GM21367 (cell line): ENCODE data around the gene STAU1.
"Not testable (repeated sequence)": the region's sequence is repeated elsewhere in the genome, so short reads cannot be mapped to it uniquely, and the experiment has no call there.

Experiments
- ATAC-seq: cut with Tn5 transposase; IDR thresholded peaks from one replicate; pipeline ENCODE4 v1.9.1; 2021; ENCODE audit not compliant: unreplicated experiment

Gene STAU1

GRCh38 chr20:49207076-49207475 lies 18.9 kb upstream of the STAU1 start:
- ATAC-seq, result no peak

DNA sequence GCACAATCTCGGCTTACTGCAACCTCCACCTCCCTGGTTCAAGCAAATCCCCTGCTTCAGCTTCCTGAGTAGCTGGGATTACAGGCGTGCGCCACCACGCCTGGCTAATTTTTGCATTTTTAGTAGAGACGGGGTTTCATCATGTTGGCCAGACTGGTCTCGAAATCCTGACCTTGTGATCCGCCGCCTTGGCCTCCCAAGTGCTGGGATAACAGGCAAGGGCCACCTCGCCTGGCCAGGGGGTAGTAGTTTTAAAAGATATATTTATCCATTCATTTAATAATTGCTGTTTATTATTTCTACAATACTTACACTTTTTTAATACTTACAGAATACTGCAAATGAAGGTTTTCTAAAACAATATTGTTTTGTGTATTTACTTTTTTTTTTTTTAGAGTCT lies 15.6 kb upstream of the STAU1 start:
- ATAC-seq, result no peak

DNA sequence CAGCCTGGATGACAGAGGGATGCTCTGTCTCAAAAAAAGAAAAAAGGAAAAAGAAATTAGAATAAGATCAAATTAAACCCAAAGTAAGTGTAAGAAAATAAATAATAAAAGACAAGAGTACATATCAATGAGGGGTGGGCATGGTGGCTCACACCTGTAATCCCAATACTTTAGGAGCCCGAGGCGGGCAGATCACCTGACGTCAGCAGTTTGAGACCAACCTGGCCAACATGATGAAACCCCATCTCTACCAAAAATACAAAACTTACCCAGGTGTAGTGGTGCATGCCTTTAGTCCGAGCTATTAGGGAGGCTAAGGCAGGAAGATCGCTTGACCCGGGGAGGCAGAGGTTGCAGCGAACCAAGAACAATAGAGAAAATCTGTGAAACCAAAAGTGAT lies 14.9 kb upstream of the STAU1 start:
- ATAC-seq, result no peak

DNA sequence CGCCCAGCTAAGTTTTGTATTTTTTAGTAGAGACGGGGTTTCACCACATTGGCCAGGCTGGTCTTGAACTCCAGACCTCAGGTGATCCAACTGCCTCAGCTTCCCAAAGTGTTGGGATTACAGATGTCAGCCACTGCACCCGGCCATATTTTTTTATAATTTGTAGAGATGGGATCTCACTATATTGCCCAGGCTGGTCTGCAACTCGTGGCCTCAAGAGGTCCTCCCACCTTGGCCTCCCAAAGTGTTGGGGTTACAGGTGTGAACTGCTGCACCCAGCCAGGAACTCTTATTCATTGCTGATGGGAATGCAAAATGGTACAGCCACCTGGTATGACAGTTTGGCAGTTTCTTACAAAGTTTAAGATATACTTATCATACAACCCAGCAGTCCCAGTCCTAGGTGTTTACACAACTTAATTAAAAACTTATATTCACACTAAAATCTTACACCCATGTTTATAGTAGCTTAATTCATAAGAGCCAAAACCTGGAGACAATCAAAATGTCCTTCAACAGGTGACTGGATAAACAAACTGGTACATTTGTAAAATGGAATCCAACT lies 11.7 kb upstream of the STAU1 start:
- no peak for ATAC-seq

DNA sequence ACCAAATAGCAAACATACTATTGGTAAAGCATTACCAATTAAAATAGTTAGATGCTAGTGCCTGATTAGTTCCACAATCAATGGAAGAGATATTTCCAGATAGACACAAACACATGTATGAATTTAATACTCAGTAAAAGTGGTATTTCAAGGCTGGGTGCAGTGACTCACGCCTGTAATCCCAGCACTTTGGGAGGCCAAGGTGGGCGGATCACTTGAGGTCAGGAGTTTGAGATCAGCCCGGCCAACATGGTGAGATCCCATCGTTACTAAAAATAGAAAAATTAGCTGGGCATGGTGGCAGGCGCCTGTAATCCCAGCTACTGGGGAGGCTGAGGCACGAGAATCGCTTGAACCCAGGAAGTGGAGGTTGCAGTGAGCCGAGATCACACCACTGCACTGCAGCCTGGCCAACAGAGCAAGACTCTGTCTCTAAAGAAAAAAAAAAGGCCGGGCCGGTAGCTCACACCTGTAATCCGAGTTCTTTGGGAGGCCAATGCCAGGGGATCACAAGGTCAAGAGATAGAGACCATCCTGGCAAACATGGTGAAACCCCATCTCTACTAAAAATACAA lies 4.9 kb upstream of the STAU1 start:
- ATAC-seq, result not testable (repeated sequence)

DNA sequence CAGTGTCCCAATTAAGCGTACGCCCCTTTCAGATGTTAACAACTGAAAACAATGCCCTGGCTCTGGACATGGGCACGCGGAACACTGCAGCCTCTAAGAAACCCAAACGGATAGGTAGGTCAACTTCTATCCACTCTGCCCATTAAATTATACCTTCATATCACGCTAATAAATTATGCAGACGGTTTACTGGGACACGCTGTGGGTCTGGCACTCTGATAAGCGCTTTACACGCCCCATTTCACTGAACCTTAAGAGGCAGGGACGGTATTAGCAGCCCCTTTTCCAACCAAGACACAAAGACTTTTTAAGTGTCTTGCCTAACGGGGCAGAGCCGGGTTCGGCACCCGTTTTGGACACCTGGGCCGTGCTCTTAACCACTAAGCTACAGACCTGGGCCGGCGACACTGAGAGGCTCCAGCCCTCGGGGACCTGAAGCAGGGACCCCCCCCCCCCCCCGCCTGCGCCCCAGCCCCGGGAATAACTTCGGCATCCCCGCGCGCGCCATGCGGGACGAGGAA lies 744 bp downstream of the STAU1 start:
- no peak for ATAC-seq

- no peak for ATAC-seq
These were observed 1.4 kb downstream of the STAU1 start for GRCh38 chr20:49186535-49187329.

DNA sequence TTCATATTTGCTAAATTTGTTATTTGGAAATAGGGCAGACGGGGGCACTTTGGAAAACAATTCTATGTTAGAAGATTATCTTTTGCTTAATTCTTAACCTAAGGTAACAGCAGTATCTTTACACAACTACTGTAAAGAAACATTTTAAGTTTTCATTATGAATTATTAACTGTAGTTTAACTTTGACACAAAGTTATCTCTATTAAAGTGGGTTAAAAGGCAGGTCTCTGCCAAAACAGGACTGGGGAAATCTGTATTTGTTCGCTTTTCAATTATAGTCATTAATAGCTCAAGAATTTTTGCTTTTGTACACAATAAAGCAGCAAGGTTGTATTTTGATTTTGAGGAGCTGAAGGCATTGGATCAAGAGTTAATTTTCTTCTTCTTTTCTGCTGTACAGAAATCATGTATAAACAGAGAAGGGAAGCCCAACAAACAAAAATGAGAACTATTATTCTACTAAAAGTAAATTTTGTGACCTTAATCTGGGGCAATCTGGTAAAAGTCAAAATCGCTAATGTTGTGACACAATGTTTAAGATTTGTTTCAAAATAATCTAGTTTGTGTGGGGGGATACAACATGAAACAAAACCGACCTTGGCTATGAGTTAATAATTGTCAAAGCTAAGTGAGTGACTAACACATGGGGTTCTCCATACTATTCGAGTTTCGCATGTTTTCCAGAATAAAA lies 2.9 kb downstream of the STAU1 start:
- no peak for ATAC-seq

DNA sequence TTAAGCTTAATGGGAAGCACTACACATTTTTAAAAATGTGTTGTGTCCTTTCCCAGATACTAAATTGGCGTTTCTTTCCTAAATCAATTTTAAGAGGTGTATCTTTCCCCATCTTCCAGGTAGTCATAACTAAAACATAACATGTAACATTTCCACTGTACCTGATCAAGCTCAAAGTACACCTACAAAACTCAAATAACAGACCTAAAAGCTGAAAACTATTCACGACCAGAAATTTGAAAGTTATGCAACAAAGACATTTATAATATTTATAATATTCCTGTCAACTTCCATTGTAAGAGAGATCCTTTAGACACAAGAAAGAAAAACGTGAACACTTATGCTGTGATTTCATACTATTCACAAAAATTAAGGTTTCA lies 3.5 kb downstream of the STAU1 start:
- no peak for ATAC-seq

DNA sequence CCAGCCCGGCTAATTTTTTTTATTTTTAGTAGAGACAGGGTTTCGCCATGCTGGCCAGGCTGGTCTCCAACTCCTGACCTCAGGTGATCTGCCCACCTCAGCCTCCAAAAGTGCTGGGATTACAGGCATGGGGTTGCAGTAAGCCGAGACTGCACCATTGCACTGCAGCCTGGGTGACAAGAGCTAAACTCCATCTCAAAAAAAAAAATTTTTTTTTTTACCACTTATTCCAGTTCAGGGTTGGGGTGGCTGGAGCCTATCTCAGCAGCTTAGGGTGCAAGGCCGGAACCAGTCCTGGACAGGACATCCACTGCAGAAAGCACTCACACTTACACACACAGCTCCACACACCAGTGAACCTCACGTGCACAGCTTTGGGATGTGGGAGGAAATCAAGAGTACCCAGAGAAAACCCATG lies 4.0 kb downstream of the STAU1 start:
- ATAC-seq, result not testable (repeated sequence)

DNA sequence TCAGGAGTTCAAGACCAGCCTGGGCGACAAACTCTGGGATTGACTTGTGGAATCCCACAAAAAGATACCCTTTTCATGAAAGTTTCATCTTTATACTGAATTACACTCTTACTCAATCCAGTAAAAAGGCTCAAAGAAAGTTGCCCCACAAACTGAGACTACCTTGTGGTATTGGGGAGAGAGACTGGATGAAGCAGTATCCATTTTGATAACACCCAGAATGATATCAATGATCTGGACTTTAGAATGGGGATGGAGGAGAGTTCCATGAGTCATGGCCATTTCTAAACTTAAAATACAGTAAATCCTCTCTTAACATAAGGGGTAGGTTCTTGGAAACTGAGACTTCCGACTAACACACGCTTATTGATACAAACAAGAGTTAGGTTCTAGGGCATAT lies 4.7 kb downstream of the STAU1 start:
- no peak for ATAC-seq

- ATAC-seq, result no peak
These were observed 6.8 kb downstream of the STAU1 start for GRCh38 chr20:49181265-49181877.

- no peak for ATAC-seq
These were observed 8.5 kb downstream of the STAU1 start for GRCh38 chr20:49179368-49180277.

- ATAC-seq, result no peak
These were observed 14.0 kb downstream of the STAU1 start for GRCh38 chr20:49174183-49174582.

DNA sequence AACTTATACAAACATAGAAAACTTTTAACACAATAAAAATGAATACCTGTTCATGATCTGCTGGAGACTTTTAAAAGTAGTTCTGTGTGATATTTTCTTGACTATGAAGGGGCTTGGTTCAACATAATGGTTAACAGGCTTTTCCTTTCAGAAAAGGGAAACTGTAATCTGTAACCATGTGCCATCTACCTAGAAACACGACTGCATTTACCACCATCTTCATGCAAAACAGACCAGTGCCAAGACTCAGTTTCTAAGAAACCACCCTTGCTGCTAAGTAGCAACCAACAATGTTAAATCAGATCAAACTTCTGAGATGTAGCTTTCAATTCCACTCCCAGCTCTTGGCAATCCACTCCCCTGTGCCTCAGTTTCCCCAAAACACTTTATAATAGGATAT lies 15.7 kb downstream of the STAU1 start:
- no peak for ATAC-seq

GRCh38 chr20:49171909-49172308 lies 16.2 kb downstream of the STAU1 start:
- no peak for ATAC-seq

DNA sequence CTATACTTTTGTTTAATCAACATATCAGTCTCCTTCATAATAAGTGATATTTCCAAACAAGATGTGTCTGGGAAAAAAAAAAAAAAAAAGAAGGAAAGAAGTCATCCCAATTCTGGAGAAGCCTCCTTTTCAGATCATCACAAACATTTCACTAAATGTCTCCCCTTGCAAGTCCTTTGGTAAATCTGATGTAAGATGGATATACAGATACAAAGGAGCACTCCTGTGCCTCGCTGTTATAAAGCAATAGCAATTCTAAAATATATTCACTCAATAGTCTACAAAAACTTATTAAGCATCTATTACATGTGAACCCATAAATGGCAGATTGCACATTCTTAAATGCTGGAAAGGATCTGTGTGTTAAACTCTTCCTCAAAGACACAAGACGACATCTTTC lies 17.4 kb downstream of the STAU1 start:
- no peak for ATAC-seq

- no peak for ATAC-seq
These were observed 18.6 kb downstream of the STAU1 start for GRCh38 chr20:49169547-49169946.

GRCh38 chr20:49168864-49169263 lies 19.3 kb downstream of the STAU1 start:
- ATAC-seq, result not testable (repeated sequence)

GRCh38 chr20:49167811-49168507 lies 20.2 kb downstream of the STAU1 start:
- no peak for ATAC-seq
